ENCODE measurements around the gene POU3F2. TPM values are rescaled to one million over a fixed set of nuclear protein-coding genes. Genes with fewer than 3 reads are reported as not detected.

POU3F2 gene
- total RNA-seq, 1 experiment from 2014 or later, result 0.07 TPM

- no peaks in the 10 kb centered on the region for H3K9me2 ChIP-seq (replicated peaks; ENCODE audit: low read length)
- H3K27ac ChIP-seq (ENCODE audit: low read length), result no peak overlapping the region
- no peak overlapping the region for H3K4me3 ChIP-seq (ENCODE audit: low read length)
- no peak overlapping the region for H3K9ac ChIP-seq (ENCODE audit: low read length)
- ATAC-seq (no peak), DNase-seq (no peak)
- H3K79me2 ChIP-seq (ENCODE audit: low read length), result no peaks in the 10 kb centered on the region
- H3K4me2 ChIP-seq (ENCODE audit: low read length), result no peak overlapping the region
- H3K36me3 ChIP-seq (ENCODE audit: low read depth, low read length), result no peaks in the 10 kb centered on the region
- intact Hi-C loops (cut with micrococcal nuclease), result no loop called here
- TF ChIP-seq CTCF (conservative IDR thresholded peaks at IDR 0.05; ENCODE audit: low read depth, low read length) (no peak), EZH2 (IDR thresholded peaks at IDR 0.05; ENCODE audit: low read length, unreplicated experiment) (no peak), EZH2phosphoT487 (IDR thresholded peaks at IDR 0.05; ENCODE audit: borderline replicate concordance, low read length) (no peak)
- peaks cover 69% of the 10 kb centered on the region for H3K27me3 ChIP-seq (ENCODE audit: low read length)
- ChIA-PET CTCF (no interaction called here), POLR2A (ENCODE audit: unreplicated experiment) (no interaction called here)
- no peak overlapping the region for H2AFZ ChIP-seq (ENCODE audit: low read length)
- H3K9me3 ChIP-seq (ENCODE audit: low read length), result no peaks in the 10 kb centered on the region
- H3K4me1 ChIP-seq (ENCODE audit: insufficient read depth, low read length), result no peaks in the 10 kb centered on the region
- no TSS peak for BruUV-seq (replicated peaks)
- H4K20me1 ChIP-seq (ENCODE audit: low read length), result no peaks in the 10 kb centered on the region
- H3F3A ChIP-seq (ENCODE audit: low read length, unreplicated experiment), result no peaks in the 10 kb centered on the region
Measured at GRCh38 chr6:98825600-98826230, 8.7 kb upstream of the POU3F2 start.

GRCh38 chr6:98827295-98828159 is 6.8 kb upstream of the POU3F2 start:
- H3K9me3 ChIP-seq (ENCODE audit: low read length), result no peaks in the 10 kb centered on the region
- no peak for DNase-seq
- BruUV-seq (replicated peaks), result no TSS peak
- peaks cover 85% of the 10 kb centered on the region for H3K27me3 ChIP-seq (ENCODE audit: low read length)
- no peak overlapping the region for H2AFZ ChIP-seq (ENCODE audit: low read length)
- no peaks in the 10 kb centered on the region for H3F3A ChIP-seq (ENCODE audit: low read length, unreplicated experiment)
- TF ChIP-seq EZH2 (IDR thresholded peaks at IDR 0.05; ENCODE audit: low read length, unreplicated experiment) (no peak), CTCF (conservative IDR thresholded peaks at IDR 0.05; ENCODE audit: low read depth, low read length) (no peak), EZH2phosphoT487 (IDR thresholded peaks at IDR 0.05; ENCODE audit: borderline replicate concordance, low read length) (no peak)
- no peaks in the 10 kb centered on the region for H3K9me2 ChIP-seq (replicated peaks; ENCODE audit: low read length)
- H3K4me1 ChIP-seq (ENCODE audit: insufficient read depth, low read length), result no peaks in the 10 kb centered on the region
- H3K79me2 ChIP-seq (ENCODE audit: low read length), result no peaks in the 10 kb centered on the region
- POLR2A ChIA-PET (ENCODE audit: unreplicated experiment), result no interaction called here
- H3K27ac ChIP-seq (ENCODE audit: low read length), result no peak overlapping the region
- no peaks in the 10 kb centered on the region for H4K20me1 ChIP-seq (ENCODE audit: low read length)
- H3K9ac ChIP-seq (ENCODE audit: low read length), result no peak overlapping the region
- no peak overlapping the region for H3K4me2 ChIP-seq (ENCODE audit: low read length)
- no peak for ATAC-seq
- CTCF ChIA-PET, result no interaction called here
- H3K36me3 ChIP-seq (ENCODE audit: low read depth, low read length), result no peaks in the 10 kb centered on the region
- no peak overlapping the region for H3K4me3 ChIP-seq (ENCODE audit: low read length)
- intact Hi-C loops (cut with micrococcal nuclease), result no loop called here

Data from PC-3 (cell line).